Endothelial cell of umbilical vein (primary cell): ENCODE results near the gene OR11H12. TPM values are rescaled to one million over a fixed set of nuclear protein-coding genes. Genes with fewer than 3 reads are reported as not detected.
"Not testable (repeated sequence)": the region's sequence is repeated elsewhere in the genome, so short reads cannot be mapped to it uniquely, and the experiment has no call there.

Experiments used
- BruUV-seq: library from RNA; stranded (reverse); fragments of 400-500 nt; replicated peaks from 2 replicates; lab custom pipeline; 2021; lab: Mats Ljungman, UMichigan
- CTCF ChIA-PET: fragments of 300-600, 350-600 bp; sonication (Branson Sonifier 250); formaldehyde crosslinking; loops from one replicate; lab custom pipeline; 2021; ENCODE audit warnings: antibody characterized with exemption, inconsistent platforms; lab: Charles Lee
- POLR2A ChIA-PET: fragments of 300-600, 350-600 bp; sonication (Branson Sonifier 250); formaldehyde crosslinking; loops from one replicate; lab custom pipeline; 2021; ENCODE audit warnings: antibody characterized with exemption, inconsistent platforms; lab: Charles Lee
- DNase-seq: peaks from one replicate; pipeline ENCODE4 v3.0.0-alpha.2; 2011; ENCODE audit warnings: low read depth, low spot score
- FAIRE-seq: peaks from 2 replicates; lab custom pipeline; 2011; peaks lifted over from hg19 to GRCh38; lab: Jason Lieb, UNC
- H2AFZ ChIP-seq: 2 replicates; pipeline ENCODE4 v1.6.0; 2012; ENCODE audit warnings: low read depth, low read length, control low read depth, inconsistent platforms
- H3K27ac ChIP-seq: 2 replicates; pipeline ENCODE4 v1.5.1; 2011; ENCODE audit warnings: low read depth, mild to moderate bottlenecking, control low read depth, low read length, moderate library complexity; ENCODE audit not compliant: insufficient read depth
- H3K27me3 ChIP-seq, 2 experiments: 2 replicates each; pipeline versions ENCODE4 v1.6.0 to v1.6.1; 2011; ENCODE audit warnings: low read length in 2 of 2, mixed read lengths in 1 of 2; ENCODE audit not compliant: control insufficient read depth in 2 of 2, insufficient read depth in 2 of 2
- H3K36me3 ChIP-seq, 2 experiments: 2 replicates in 1 of 2; 3 replicates in 1 of 2; pipeline ENCODE4 v1.5.1; 2011; ENCODE audit warnings: low read length in 2 of 2, mild to moderate bottlenecking in 1 of 2, moderate library complexity in 1 of 2; ENCODE audit not compliant: control insufficient read depth in 2 of 2, insufficient read depth in 2 of 2; ENCODE audit errors: extremely low read depth in 1 of 2
- H3K4me1 ChIP-seq: 3 replicates; pipeline ENCODE4 v1.5.1; 2011; ENCODE audit warnings: mild to moderate bottlenecking, low read length; ENCODE audit not compliant: control insufficient read depth, insufficient read depth; ENCODE audit errors: extremely low read depth
- H3K4me2 ChIP-seq: 2 replicates; pipeline ENCODE4 v1.6.1; 2011; ENCODE audit warnings: low read length, control low read depth, mixed read lengths; ENCODE audit not compliant: insufficient read depth
- H3K4me3 ChIP-seq, 3 experiments: fragments of 200-600 bp in 1 of 3; sonication (generic), shearing (Covaris generic) in 1 of 3; replicated peaks in 1 of 3; 2 replicates each; pipeline ENCODE4 v1.5.1; 2011 to 2016; ENCODE audit warnings: control low read depth in 3 of 3, low read length in 3 of 3, mild to moderate bottlenecking in 2 of 3, inconsistent platforms in 1 of 3, low read depth in 1 of 3, moderate library complexity in 1 of 3; ENCODE audit not compliant: insufficient read depth in 1 of 3
- H3K79me2 ChIP-seq: 2 replicates; pipeline ENCODE4 v1.6.0; 2012; ENCODE audit warnings: low read length, inconsistent platforms; ENCODE audit not compliant: control insufficient read depth, insufficient read depth
- H3K9ac ChIP-seq: replicated peaks from 2 replicates; pipeline ENCODE3; 2011; ENCODE audit warnings: low read length, control low read depth; ENCODE audit not compliant: insufficient read depth; ENCODE audit errors: extremely low read depth
- H3K9me1 ChIP-seq: replicated peaks from 3 replicates; pipeline ENCODE4 v1.6.0; 2011; ENCODE audit warnings: mild to moderate bottlenecking, low read length; ENCODE audit not compliant: control insufficient read depth, insufficient read depth; ENCODE audit errors: extremely low read depth
- H3K9me3 ChIP-seq: replicated peaks from 2 replicates; pipeline ENCODE4 v1.5.1; 2012; ENCODE audit warnings: low read length, inconsistent platforms; ENCODE audit not compliant: control insufficient read depth, insufficient read depth
- H4K20me1 ChIP-seq: replicated peaks from 2 replicates; pipeline ENCODE3; 2011; ENCODE audit warnings: mild to moderate bottlenecking, low read length; ENCODE audit not compliant: control insufficient read depth, insufficient read depth; ENCODE audit errors: extremely low read depth
- dilution Hi-C: fragments of 300-500 bp; cut with MboI; formaldehyde crosslinking; loops from one replicate; pipeline ENCODE4 v1.15.0; 2019; ENCODE audit warnings: low sequenced_read_pairs; ENCODE audit not compliant: extremely low pct_ligation_motif_present
- intact Hi-C: fragments of 100-400 bp; cut with micrococcal nuclease; formaldehyde crosslinking; loops from one replicate; pipeline ENCODE4 v1.10.0; 2022
- polyA plus RNA-seq, 4 experiments: library from polyadenylated mRNA; depleted of rRNA in 3 of 4; stranded (reverse) in 3 of 4; unstranded in 1 of 4; fragments of >200 nt; gene quantifications; 2 replicates each; pipeline versions ENCODE4 v1.2.1 to v1.2.3, GENCODE V29; 2011 to 2012; ENCODE audit warnings: missing spikeins in 1 of 4
- small RNA-seq: library from RNA; depleted of rRNA; stranded (forward); fragments of <200 nt; gene quantifications from one replicate; pipeline ENCODE3, GENCODE V24; 2012; ENCODE audit warnings: low replicate concordance, low read depth; ENCODE audit not compliant: insufficient read depth, insufficient read length
- total RNA-seq: library from RNA; stranded (reverse); gene quantifications from 2 replicates; pipeline ENCODE4 v1.2.3, GENCODE V29; 2021

OR11H12 gene
- total and polyA plus RNA-seq, 2 donors (not counting 3 experiments of a cell fraction or from before 2014, with no cell fraction given), result not detected

DNA sequence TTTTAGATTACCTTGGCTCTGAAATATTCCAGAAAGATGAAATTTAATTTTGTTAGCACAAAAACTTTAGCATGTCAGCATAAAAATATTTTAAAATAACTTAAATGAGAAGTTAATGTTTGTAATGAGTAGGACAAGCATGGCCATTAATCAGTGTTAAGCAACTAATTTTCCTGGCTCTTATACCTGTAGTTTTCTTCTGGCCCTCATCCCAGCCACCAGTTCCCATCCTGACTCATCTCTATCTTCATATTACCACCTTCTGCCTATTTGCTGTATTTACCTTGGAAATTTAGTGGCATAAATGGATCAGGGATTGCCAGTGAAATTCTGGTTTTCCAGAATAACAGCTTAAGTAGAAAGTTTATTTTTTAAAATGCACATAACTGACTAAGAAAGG, 37.1 kb downstream of the OR11H12 start:
- H3K9ac ChIP-seq, H3K4me2 ChIP-seq, H3K27ac ChIP-seq, H3K4me1 ChIP-seq, CTCF ChIA-PET, H3K4me3 ChIP-seq, dilution Hi-C loops, H3K9me3 ChIP-seq, H3K79me2 ChIP-seq, H3K9me1 ChIP-seq, H2AFZ ChIP-seq, BruUV-seq, intact Hi-C loops, FAIRE-seq, POLR2A ChIA-PET, DNase-seq, H4K20me1 ChIP-seq, H3K27me3 ChIP-seq, H3K36me3 ChIP-seq: not testable (repeated sequence)

DNA sequence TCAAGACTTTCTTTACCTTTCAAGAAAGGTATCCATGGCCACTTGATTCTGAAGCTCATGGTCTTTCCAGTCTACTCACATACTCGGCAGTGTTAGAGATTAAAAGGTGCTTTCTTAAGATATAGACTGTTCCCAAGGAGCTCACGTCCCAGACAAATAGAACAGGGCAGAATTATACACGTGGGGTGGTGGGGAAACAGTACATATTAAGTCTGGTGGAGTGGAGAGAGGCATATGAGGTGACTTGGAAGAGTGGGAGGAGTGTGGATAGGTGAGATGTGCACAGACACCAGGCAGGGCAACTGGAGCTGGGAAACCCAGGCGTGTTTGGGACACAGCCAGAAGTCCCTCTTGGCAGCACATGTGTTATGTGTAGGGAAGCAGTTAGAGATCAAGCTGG, 37.9 kb downstream of the OR11H12 start:
- H3K79me2 ChIP-seq, intact Hi-C loops, H3K4me3 ChIP-seq, H3K36me3 ChIP-seq, CTCF ChIA-PET, H3K9me1 ChIP-seq, FAIRE-seq, BruUV-seq, dilution Hi-C loops, H3K9me3 ChIP-seq, DNase-seq, H3K27ac ChIP-seq, H3K9ac ChIP-seq, POLR2A ChIA-PET, H3K4me2 ChIP-seq, H4K20me1 ChIP-seq, H3K4me1 ChIP-seq, H3K27me3 ChIP-seq, H2AFZ ChIP-seq: not testable (repeated sequence)

DNA sequence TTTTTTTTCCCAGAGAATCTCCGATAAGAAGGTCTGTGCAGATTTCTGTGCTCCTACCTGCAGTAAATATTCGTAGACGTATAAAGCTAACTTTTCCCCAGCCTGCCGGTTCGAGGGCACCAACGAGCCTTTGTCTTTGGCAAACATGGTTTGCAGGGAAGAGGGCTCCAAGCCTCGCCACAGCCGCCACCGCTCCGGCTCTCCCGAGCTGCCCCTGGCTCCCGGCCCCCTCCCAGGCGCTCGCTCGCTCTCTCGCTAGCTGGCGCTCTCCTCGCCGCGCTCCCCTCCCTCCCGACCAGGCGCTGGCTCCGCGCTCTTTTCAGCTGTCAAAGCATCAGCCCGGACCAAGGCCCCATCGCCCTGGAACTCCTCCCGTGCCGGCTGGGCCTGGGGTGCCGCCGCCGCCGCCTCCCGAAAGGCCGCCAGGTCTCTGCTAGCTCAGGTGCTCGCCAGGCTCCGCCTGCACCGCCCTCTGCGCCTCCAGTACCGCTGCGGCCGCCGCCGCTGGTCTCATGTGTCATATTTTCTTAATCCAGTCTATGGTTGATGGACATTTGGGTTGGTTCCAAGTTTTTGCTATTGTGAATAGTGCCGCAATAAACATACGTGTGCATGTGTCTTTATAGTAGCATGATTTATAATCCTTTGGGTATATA, 45.3 kb downstream of the OR11H12 start:
- intact Hi-C loops, result not testable (repeated sequence)

More for the DNA sequence above, 45.3 kb downstream of the OR11H12 start:
- H3K9me1 ChIP-seq, H3K4me3 ChIP-seq, dilution Hi-C loops, H3K79me2 ChIP-seq, H3K36me3 ChIP-seq, H4K20me1 ChIP-seq, FAIRE-seq, H2AFZ ChIP-seq, CTCF ChIA-PET, H3K4me2 ChIP-seq, H3K9ac ChIP-seq, H3K4me1 ChIP-seq, H3K27ac ChIP-seq, BruUV-seq, DNase-seq, POLR2A ChIA-PET, H3K27me3 ChIP-seq, H3K9me3 ChIP-seq: not testable (repeated sequence)

Small RNA genes lying within 50 kb of the gene (small RNA-seq; reads per million reads assigned to genes)
- gene CR383656.6 (not detected), gene CR383656.7 (not detected), gene CR383656.9 (not detected)
